Endothelial cell of umbilical vein (primary cell): ENCODE measurements around the gene CDH7. TPM values are rescaled to one million over a fixed set of nuclear protein-coding genes. Genes with fewer than 3 reads are reported as not detected.

ENCODE experiments used
- BruUV-seq: library from RNA; stranded (reverse); fragments of 400-500 nt; replicated peaks from 2 replicates; lab custom pipeline; 2021; lab: Mats Ljungman, UMichigan
- CTCF ChIA-PET: fragments of 300-600, 350-600 bp; sonication (Branson Sonifier 250); formaldehyde crosslinking; loops from one replicate; lab custom pipeline; 2021; ENCODE audit warnings: antibody characterized with exemption, inconsistent platforms; lab: Charles Lee
- POLR2A ChIA-PET: fragments of 300-600, 350-600 bp; sonication (Branson Sonifier 250); formaldehyde crosslinking; loops from one replicate; lab custom pipeline; 2021; ENCODE audit warnings: antibody characterized with exemption, inconsistent platforms; lab: Charles Lee
- DNase-seq: peaks from one replicate; pipeline ENCODE4 v3.0.0-alpha.2; 2011; ENCODE audit warnings: low read depth, low spot score
- FAIRE-seq: peaks from 2 replicates; lab custom pipeline; 2011; peaks lifted over from hg19 to GRCh38; lab: Jason Lieb, UNC
- H2AFZ ChIP-seq: 2 replicates; pipeline ENCODE4 v1.6.0; 2012; ENCODE audit warnings: low read depth, low read length, control low read depth, inconsistent platforms
- H3K27ac ChIP-seq: 2 replicates; pipeline ENCODE4 v1.5.1; 2011; ENCODE audit warnings: low read depth, mild to moderate bottlenecking, control low read depth, low read length, moderate library complexity; ENCODE audit not compliant: insufficient read depth
- H3K27me3 ChIP-seq, 2 experiments: 2 replicates each; pipeline versions ENCODE4 v1.6.0 to v1.6.1; 2011; ENCODE audit warnings: low read length in 2 of 2, mixed read lengths in 1 of 2; ENCODE audit not compliant: control insufficient read depth in 2 of 2, insufficient read depth in 2 of 2
- H3K36me3 ChIP-seq, 2 experiments: 2 replicates in 1 of 2; 3 replicates in 1 of 2; pipeline ENCODE4 v1.5.1; 2011; ENCODE audit warnings: low read length in 2 of 2, mild to moderate bottlenecking in 1 of 2, moderate library complexity in 1 of 2; ENCODE audit not compliant: control insufficient read depth in 2 of 2, insufficient read depth in 2 of 2; ENCODE audit errors: extremely low read depth in 1 of 2
- H3K4me1 ChIP-seq: 3 replicates; pipeline ENCODE4 v1.5.1; 2011; ENCODE audit warnings: mild to moderate bottlenecking, low read length; ENCODE audit not compliant: control insufficient read depth, insufficient read depth; ENCODE audit errors: extremely low read depth
- H3K4me2 ChIP-seq: 2 replicates; pipeline ENCODE4 v1.6.1; 2011; ENCODE audit warnings: low read length, control low read depth, mixed read lengths; ENCODE audit not compliant: insufficient read depth
- H3K4me3 ChIP-seq, 3 experiments: fragments of 200-600 bp in 1 of 3; sonication (generic), shearing (Covaris generic) in 1 of 3; replicated peaks in 1 of 3; 2 replicates each; pipeline ENCODE4 v1.5.1; 2011 to 2016; ENCODE audit warnings: control low read depth in 3 of 3, low read length in 3 of 3, mild to moderate bottlenecking in 2 of 3, inconsistent platforms in 1 of 3, low read depth in 1 of 3, moderate library complexity in 1 of 3; ENCODE audit not compliant: insufficient read depth in 1 of 3
- H3K79me2 ChIP-seq: 2 replicates; pipeline ENCODE4 v1.6.0; 2012; ENCODE audit warnings: low read length, inconsistent platforms; ENCODE audit not compliant: control insufficient read depth, insufficient read depth
- H3K9ac ChIP-seq: replicated peaks from 2 replicates; pipeline ENCODE3; 2011; ENCODE audit warnings: low read length, control low read depth; ENCODE audit not compliant: insufficient read depth; ENCODE audit errors: extremely low read depth
- H3K9me1 ChIP-seq: replicated peaks from 3 replicates; pipeline ENCODE4 v1.6.0; 2011; ENCODE audit warnings: mild to moderate bottlenecking, low read length; ENCODE audit not compliant: control insufficient read depth, insufficient read depth; ENCODE audit errors: extremely low read depth
- H3K9me3 ChIP-seq: replicated peaks from 2 replicates; pipeline ENCODE4 v1.5.1; 2012; ENCODE audit warnings: low read length, inconsistent platforms; ENCODE audit not compliant: control insufficient read depth, insufficient read depth
- H4K20me1 ChIP-seq: replicated peaks from 2 replicates; pipeline ENCODE3; 2011; ENCODE audit warnings: mild to moderate bottlenecking, low read length; ENCODE audit not compliant: control insufficient read depth, insufficient read depth; ENCODE audit errors: extremely low read depth
- EZH2 ChIP-seq: IDR thresholded peaks from 2 replicates; pipeline ENCODE4 v1.6.1; 2012; ENCODE audit warnings: borderline replicate concordance, low read depth, mild to moderate bottlenecking, moderate library complexity, low read length, inconsistent platforms; ENCODE audit not compliant: severe bottlenecking
- FOS ChIP-seq: IDR thresholded peaks from 2 replicates; pipeline ENCODE4 v1.6.1; 2011; ENCODE audit warnings: mild to moderate bottlenecking, low read length, moderate library complexity, borderline replicate concordance; ENCODE audit not compliant: insufficient read depth
- GATA2 ChIP-seq: IDR thresholded peaks from 2 replicates; pipeline ENCODE4 v1.7.0; 2011; ENCODE audit warnings: low read depth, mild to moderate bottlenecking, moderate library complexity, mixed read lengths, low read length; ENCODE audit not compliant: insufficient read length, insufficient read depth
- JUN ChIP-seq: IDR thresholded peaks from 2 replicates; pipeline ENCODE4 v1.6.1; 2011; ENCODE audit warnings: borderline replicate concordance, low read depth; ENCODE audit not compliant: insufficient read length, insufficient read depth
- MYC ChIP-seq: IDR thresholded peaks from one replicate; pipeline ENCODE4 v1.6.1; 2011; ENCODE audit warnings: mild to moderate bottlenecking, low read depth, low read length
- POLR2A ChIP-seq: IDR thresholded peaks from 2 replicates; pipeline ENCODE4 v1.6.1; 2012; ENCODE audit warnings: low read depth, mild to moderate bottlenecking, control low read depth, low read length
- POLR2AphosphoS5 ChIP-seq: IDR thresholded peaks from 2 replicates; pipeline ENCODE4 v1.6.1; 2012; ENCODE audit warnings: low read depth, mild to moderate bottlenecking, control low read depth, low read length, moderate library complexity; ENCODE audit not compliant: insufficient read depth
- dilution Hi-C: fragments of 300-500 bp; cut with MboI; formaldehyde crosslinking; loops from one replicate; pipeline ENCODE4 v1.15.0; 2019; ENCODE audit warnings: low sequenced_read_pairs; ENCODE audit not compliant: extremely low pct_ligation_motif_present
- intact Hi-C: fragments of 100-400 bp; cut with micrococcal nuclease; formaldehyde crosslinking; loops from one replicate; pipeline ENCODE4 v1.10.0; 2022
- polyA plus RNA-seq, 4 experiments: library from polyadenylated mRNA; depleted of rRNA in 3 of 4; stranded (reverse) in 3 of 4; unstranded in 1 of 4; fragments of >200 nt; gene quantifications; 2 replicates each; pipeline versions ENCODE4 v1.2.1 to v1.2.3, GENCODE V29; 2011 to 2012; ENCODE audit warnings: missing spikeins in 1 of 4
- total RNA-seq: library from RNA; stranded (reverse); gene quantifications from 2 replicates; pipeline ENCODE4 v1.2.3, GENCODE V29; 2021
- TF ChIP-seq, protein P1 (sequence below), 2 donors: IDR thresholded peaks; 1 replicate in 1 of 2; 2 replicates in 1 of 2; pipeline ENCODE4 v1.5.1; 2011; ENCODE audit warnings: low read length in 2 of 2, mild to moderate bottlenecking in 2 of 2, moderate library complexity in 2 of 2, control low read depth in 1 of 2, inconsistent platforms in 1 of 2, low read depth in 1 of 2; ENCODE audit not compliant: insufficient read depth in 1 of 2; ENCODE audit errors: extremely low read depth in 1 of 2
- TF ChIP-seq, protein P2 (sequence below): IDR thresholded peaks from 2 replicates; pipeline ENCODE4 v1.6.1; 2011; ENCODE audit not compliant: insufficient read depth, insufficient read length

CDH7 gene
- total and polyA plus RNA-seq, 2 donors (not counting 3 experiments of a cell fraction or from before 2014, with no cell fraction given), result not detected

DNA sequence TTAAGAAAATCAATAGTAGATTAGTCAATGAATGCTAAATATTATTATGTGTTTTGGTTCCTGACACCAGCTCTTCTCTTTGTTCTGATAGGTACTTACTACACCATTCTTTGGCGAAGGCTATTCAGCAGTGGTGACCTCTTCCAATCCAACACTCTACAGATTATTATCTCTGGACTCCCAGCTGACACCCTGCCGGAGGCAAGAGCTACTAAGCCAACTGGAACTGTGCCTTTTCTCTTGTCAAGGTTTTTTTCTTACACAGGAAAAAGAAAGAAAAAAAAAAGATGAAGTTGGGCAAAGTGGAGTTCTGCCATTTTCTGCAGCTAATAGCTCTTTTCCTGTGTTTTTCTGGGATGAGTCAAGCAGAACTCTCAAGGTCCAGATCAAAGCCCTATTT is 11.7 kb downstream of the CDH7 start:
- CTCF ChIA-PET, result no interaction called here

More for the DNA sequence above, 11.7 kb downstream of the CDH7 start:
- no peak overlapping the region for H3K27ac ChIP-seq
- no peaks in the 10 kb centered on the region for H4K20me1 ChIP-seq
- no peak overlapping the region for H3K4me3 ChIP-seq
- H3K36me3 ChIP-seq, result no peaks in the 10 kb centered on the region
- no peaks in the 10 kb centered on the region for H3K4me1 ChIP-seq
- BruUV-seq, result no TSS peak
- H3K9me3 ChIP-seq, result peaks cover 2% of the 10 kb centered on the region
- no peaks in the 10 kb centered on the region for H3K79me2 ChIP-seq
- no peak overlapping the region for H3K4me2 ChIP-seq
- POLR2A ChIA-PET, result no interaction called here
- H3K9me1 ChIP-seq, result no peaks in the 10 kb centered on the region
- no peak overlapping the region for H3K9ac ChIP-seq
- no peaks in the 10 kb centered on the region for H3K27me3 ChIP-seq
- intact Hi-C loops (no loop called here), dilution Hi-C loops (no loop called here)
- FAIRE-seq (no peak), DNase-seq (no peak)
- no peak overlapping the region for H2AFZ ChIP-seq
- TF ChIP-seq POLR2A (no peak), POLR2AphosphoS5 (no peak), FOS (no peak), GATA2 (no peak), MYC (no peak), EZH2 (no peak), JUN (no peak)
- TF ChIP-seq, protein P1, sequence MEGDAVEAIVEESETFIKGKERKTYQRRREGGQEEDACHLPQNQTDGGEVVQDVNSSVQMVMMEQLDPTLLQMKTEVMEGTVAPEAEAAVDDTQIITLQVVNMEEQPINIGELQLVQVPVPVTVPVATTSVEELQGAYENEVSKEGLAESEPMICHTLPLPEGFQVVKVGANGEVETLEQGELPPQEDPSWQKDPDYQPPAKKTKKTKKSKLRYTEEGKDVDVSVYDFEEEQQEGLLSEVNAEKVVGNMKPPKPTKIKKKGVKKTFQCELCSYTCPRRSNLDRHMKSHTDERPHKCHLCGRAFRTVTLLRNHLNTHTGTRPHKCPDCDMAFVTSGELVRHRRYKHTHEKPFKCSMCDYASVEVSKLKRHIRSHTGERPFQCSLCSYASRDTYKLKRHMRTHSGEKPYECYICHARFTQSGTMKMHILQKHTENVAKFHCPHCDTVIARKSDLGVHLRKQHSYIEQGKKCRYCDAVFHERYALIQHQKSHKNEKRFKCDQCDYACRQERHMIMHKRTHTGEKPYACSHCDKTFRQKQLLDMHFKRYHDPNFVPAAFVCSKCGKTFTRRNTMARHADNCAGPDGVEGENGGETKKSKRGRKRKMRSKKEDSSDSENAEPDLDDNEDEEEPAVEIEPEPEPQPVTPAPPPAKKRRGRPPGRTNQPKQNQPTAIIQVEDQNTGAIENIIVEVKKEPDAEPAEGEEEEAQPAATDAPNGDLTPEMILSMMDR (IDR thresholded peaks at IDR 0.05; ENCODE audit: extremely low read depth in 1 of 2, insufficient read depth in 1 of 2, low read depth in 1 of 2, low read length in 2 of 2), result no peak
- TF ChIP-seq, protein P2, sequence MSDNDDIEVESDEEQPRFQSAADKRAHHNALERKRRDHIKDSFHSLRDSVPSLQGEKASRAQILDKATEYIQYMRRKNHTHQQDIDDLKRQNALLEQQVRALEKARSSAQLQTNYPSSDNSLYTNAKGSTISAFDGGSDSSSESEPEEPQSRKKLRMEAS, result no peak
